Mucosa of stomach (tissue), 1 donor: Measurements from ENCODE around the gene GPR75.
"Not testable (repeated sequence)": the region's sequence is repeated elsewhere in the genome, so short reads cannot be mapped to it uniquely, and the experiment has no call there.

Experiments used
- H3K27me3 ChIP-seq: one replicate; pipeline ENCODE4 v1.7.0; 2013; ENCODE audit warnings: mild to moderate bottlenecking, low read length; ENCODE audit not compliant: control insufficient read depth, insufficient read depth
- H3K36me3 ChIP-seq: one replicate; pipeline ENCODE4 v1.7.0; 2013; ENCODE audit warnings: low read length; ENCODE audit not compliant: control insufficient read depth, insufficient read depth
- H3K4me1 ChIP-seq: one replicate; pipeline ENCODE4 v1.7.0; 2013; ENCODE audit warnings: mild to moderate bottlenecking, low read length; ENCODE audit not compliant: control insufficient read depth, insufficient read depth
- H3K4me3 ChIP-seq: one replicate; pipeline ENCODE4 v1.7.0; 2013; ENCODE audit warnings: low read length
- H3K9ac ChIP-seq: one replicate; pipeline ENCODE4 v1.7.0; 2013; ENCODE audit warnings: mild to moderate bottlenecking, low read length, moderate library complexity
- H3K9me3 ChIP-seq: one replicate; pipeline ENCODE4 v1.7.0; 2013; ENCODE audit warnings: mild to moderate bottlenecking, low read length, moderate library complexity; ENCODE audit not compliant: control insufficient read depth
- donor health status: Pancreatic carcinoma.

Gene GPR75

DNA sequence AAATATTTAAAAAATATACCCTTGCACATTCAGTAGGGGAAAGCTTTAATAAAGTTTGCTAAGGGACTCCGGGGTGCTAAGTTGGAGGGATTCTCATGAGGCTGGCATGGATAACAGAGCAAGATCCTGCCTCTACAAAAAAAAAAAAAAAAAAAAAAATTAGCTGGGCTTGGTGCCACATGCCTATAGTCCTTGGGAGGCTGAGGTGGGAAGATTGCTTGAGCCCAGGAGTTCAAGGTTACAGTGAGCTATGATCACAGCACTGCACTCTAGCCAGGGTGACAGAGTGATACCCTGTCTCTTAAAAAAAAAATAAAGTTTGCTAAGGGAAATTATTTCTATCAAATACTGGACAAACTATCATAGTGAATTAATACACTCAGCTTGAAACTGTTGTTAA, 17.3 kb upstream of the GPR75 start:
- no peaks in the 10 kb centered on the region for H3K9me3 ChIP-seq
- no peaks in the 10 kb centered on the region for H3K27me3 ChIP-seq
- no peaks in the 10 kb centered on the region for H3K4me1 ChIP-seq
- H3K36me3 ChIP-seq, result no peaks in the 10 kb centered on the region
- H3K4me3 ChIP-seq, result no peak overlapping the region
- H3K9ac ChIP-seq, result no peak overlapping the region

- Histone ChIP-seq H3K36me3 (no peaks in the 10 kb centered on the region), H3K4me1 (no peaks in the 10 kb centered on the region), H3K9ac (no peak overlapping the region), H3K27me3 (no peaks in the 10 kb centered on the region), H3K9me3 (no peaks in the 10 kb centered on the region), H3K4me3 (no peak overlapping the region)
Observed at GRCh38 chr2:53874401-53874950, 14.7 kb upstream of the GPR75 start.

- Histone ChIP-seq H3K9me3 (no peaks in the 10 kb centered on the region), H3K4me1 (no peaks in the 10 kb centered on the region), H3K4me3 (no peak overlapping the region), H3K36me3 (peaks cover 9% of the 10 kb centered on the region), H3K9ac (no peak overlapping the region), H3K27me3 (no peaks in the 10 kb centered on the region)
Observed at GRCh38 chr2:53867773-53868172, 8.0 kb upstream of the GPR75 start.

DNA sequence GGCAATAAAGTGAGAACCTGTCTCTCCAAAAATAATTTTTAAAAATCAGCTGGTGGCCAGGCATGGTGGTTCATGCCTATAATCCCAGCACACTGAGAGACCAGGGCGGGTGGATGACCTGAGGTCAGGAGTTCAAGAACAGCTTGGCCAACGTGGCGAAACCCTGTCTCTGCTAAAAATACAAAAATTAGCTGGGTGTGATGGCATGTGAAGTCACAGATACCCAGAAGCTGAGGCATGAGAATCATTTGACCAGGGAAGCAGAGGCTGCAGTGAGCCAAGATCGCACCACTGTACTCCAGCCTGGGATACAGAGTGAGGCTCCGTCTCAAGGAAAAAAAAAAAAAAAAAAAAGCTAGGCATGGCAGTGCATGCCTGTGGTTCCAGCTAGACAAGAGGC, 7.4 kb upstream of the GPR75 start:
- no peak overlapping the region for H3K4me3 ChIP-seq
- no peak overlapping the region for H3K9ac ChIP-seq
- H3K27me3 ChIP-seq, result no peaks in the 10 kb centered on the region
- H3K4me1 ChIP-seq, result no peaks in the 10 kb centered on the region
- no peaks in the 10 kb centered on the region for H3K9me3 ChIP-seq
- H3K36me3 ChIP-seq, result peaks cover 9% of the 10 kb centered on the region

DNA sequence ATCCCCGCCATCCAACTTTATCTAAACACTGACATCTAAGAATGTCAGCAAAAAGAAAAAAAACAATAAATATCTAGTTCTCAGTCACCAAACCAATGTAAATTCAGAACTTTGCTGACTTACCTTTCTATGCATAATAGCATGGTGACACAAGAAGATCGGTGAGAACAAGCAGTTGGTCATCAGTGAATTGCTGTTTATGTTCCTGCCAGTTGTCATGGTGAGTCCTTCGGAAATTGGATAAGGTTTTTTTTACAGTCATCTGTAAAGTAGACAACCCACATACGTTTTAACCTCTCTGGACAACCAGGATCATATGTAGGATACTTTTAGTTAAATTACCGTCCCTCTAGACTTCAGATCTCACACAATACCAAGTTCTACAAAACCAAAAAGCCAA, 6.2 kb upstream of the GPR75 start:
- Histone ChIP-seq H3K9me3 (no peaks in the 10 kb centered on the region), H3K9ac (no peak overlapping the region), H3K4me1 (no peaks in the 10 kb centered on the region), H3K36me3 (peaks cover 9% of the 10 kb centered on the region), H3K27me3 (no peaks in the 10 kb centered on the region), H3K4me3 (no peak overlapping the region)

DNA sequence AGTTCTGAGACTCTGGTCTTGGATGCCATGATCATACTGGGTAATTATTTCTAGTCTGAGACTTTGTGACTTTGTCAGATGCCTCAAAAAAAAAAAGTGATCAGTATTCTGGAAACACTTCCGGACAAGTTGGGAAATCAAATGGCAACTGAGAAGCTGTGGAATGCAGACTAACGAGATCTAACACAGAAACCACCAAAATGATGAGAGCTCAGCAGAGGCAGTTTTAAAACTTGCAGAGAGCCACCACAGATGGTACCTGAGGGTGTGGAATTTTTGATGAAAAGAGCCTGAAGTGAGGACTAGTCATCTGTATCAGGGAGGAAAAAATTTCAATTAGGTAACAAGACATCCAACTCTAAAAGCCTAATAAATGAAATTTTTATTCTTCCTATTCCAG, 5.5 kb upstream of the GPR75 start:
- H3K27me3 ChIP-seq, result no peaks in the 10 kb centered on the region
- no peaks in the 10 kb centered on the region for H3K9me3 ChIP-seq
- peaks cover under 1% of the 10 kb centered on the region for H3K4me1 ChIP-seq
- H3K9ac ChIP-seq, result no peak overlapping the region
- H3K36me3 ChIP-seq, result peaks cover 9% of the 10 kb centered on the region
- H3K4me3 ChIP-seq, result no peak overlapping the region

DNA sequence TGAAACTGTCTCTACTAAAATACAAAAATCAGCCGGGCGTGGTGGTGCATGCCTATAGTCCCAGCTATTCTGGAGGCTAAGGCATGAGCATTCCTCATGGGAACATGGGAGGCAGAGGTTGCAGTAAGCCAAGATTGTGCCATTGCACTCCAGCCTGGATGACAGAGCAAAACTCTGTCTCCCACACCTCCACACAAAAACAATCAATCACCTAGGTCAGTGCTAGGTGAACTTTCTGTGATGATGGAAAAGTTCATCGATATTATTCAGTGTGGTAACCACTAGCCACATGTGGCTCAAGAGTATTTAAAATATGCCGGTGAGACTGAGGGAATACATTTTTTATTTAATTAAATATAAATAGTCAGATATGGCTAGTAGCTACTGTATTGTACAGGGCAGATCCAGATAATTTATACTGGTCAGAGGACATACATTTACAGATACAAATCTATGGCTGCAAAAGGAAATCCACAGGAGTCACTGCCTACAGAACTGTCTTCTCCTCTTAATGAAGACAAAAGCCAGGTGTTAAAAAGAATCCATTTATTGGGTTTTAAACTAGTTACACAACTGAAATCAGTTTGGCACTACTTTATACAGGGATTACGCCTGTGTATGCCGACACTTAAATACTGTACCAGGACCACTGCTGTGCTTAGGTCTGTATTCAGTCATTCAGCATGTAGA, 3.9 kb upstream of the GPR75 start:
- Histone ChIP-seq H3K9me3 (no peaks in the 10 kb centered on the region), H3K36me3 (peaks cover 9% of the 10 kb centered on the region), H3K27me3 (no peaks in the 10 kb centered on the region), H3K9ac (no peak overlapping the region), H3K4me3 (no peak overlapping the region), H3K4me1 (peaks cover 4% of the 10 kb centered on the region)

DNA sequence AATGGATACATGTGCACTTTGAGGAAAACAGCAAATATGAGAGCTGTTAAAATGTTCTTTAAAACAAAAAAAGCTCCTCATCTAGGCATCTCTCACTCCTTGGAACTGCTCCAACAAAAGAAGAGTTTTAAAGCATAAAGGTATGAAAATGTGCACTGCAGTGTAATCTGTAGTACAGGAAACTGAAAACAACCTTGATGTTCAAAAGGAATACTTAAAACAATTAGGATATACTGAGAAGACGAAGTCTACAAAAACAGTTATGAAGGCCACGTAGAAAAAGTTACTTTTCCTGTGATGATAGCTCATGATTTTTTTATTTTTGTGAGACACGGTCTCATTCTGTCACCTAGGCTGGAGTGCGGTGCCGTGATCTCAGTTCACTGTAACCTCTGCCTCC, 2.1 kb upstream of the GPR75 start:
- no peak overlapping the region for H3K9ac ChIP-seq
- peaks cover 8% of the 10 kb centered on the region for H3K36me3 ChIP-seq
- H3K4me3 ChIP-seq, result no peak overlapping the region
- no peaks in the 10 kb centered on the region for H3K9me3 ChIP-seq
- H3K4me1 ChIP-seq, result peaks cover 4% of the 10 kb centered on the region
- no peaks in the 10 kb centered on the region for H3K27me3 ChIP-seq

- Histone ChIP-seq H3K4me3 (no peak overlapping the region), H3K9ac (no peak overlapping the region), H3K4me1 (peaks cover 4% of the 10 kb centered on the region), H3K27me3 (no peaks in the 10 kb centered on the region), H3K36me3 (no peaks in the 10 kb centered on the region), H3K9me3 (no peaks in the 10 kb centered on the region)
Observed at GRCh38 chr2:53856272-53856671, 3.5 kb downstream of the GPR75 start.

GRCh38 chr2:53854678-53855077, 5.1 kb downstream of the GPR75 start:
- no peaks in the 10 kb centered on the region for H3K36me3 ChIP-seq
- H3K9me3 ChIP-seq, result no peaks in the 10 kb centered on the region
- H3K9ac ChIP-seq, result no peak overlapping the region
- H3K27me3 ChIP-seq, result no peaks in the 10 kb centered on the region
- no peak overlapping the region for H3K4me3 ChIP-seq
- H3K4me1 ChIP-seq, result no peaks in the 10 kb centered on the region

GRCh38 chr2:53852532-53852931, 7.2 kb downstream of the GPR75 start:
- H3K4me1 ChIP-seq, result no peaks in the 10 kb centered on the region
- no peaks in the 10 kb centered on the region for H3K9me3 ChIP-seq
- no peak overlapping the region for H3K9ac ChIP-seq
- no peaks in the 10 kb centered on the region for H3K36me3 ChIP-seq
- no peaks in the 10 kb centered on the region for H3K27me3 ChIP-seq
- H3K4me3 ChIP-seq, result no peak overlapping the region

GRCh38 chr2:53851052-53851757, 8.6 kb downstream of the GPR75 start:
- H3K9me3 ChIP-seq, H3K4me1 ChIP-seq, H3K9ac ChIP-seq, H3K27me3 ChIP-seq, H3K36me3 ChIP-seq, H3K4me3 ChIP-seq: not testable (repeated sequence)
